ENCODE data around the gene RAB5B.

GRCh38 chr12:55931780-55932550, 41.9 kb upstream of the RAB5B start:
- TF ChIP-seq POLR2A (IDR thresholded peaks at IDR 0.05; ENCODE audit: low read depth, low read length) (no peak), POLR2AphosphoS5 (IDR thresholded peaks at IDR 0.05; ENCODE audit: low read depth, low read length) (no peak), TAF1 (IDR thresholded peaks at IDR 0.05; ENCODE audit: low read depth, low read length) (no peak)

Measured in GM12891 (cell line).